ENCODE data around the gene PPM1M.
A peak's percentile ranks its signal among the peaks of the same experiment; 100 is the strongest.
"Not testable (repeated sequence)": the region's sequence is repeated elsewhere in the genome, so short reads cannot be mapped to it uniquely, and the experiment has no call there.

Gene PPM1M

DNA sequence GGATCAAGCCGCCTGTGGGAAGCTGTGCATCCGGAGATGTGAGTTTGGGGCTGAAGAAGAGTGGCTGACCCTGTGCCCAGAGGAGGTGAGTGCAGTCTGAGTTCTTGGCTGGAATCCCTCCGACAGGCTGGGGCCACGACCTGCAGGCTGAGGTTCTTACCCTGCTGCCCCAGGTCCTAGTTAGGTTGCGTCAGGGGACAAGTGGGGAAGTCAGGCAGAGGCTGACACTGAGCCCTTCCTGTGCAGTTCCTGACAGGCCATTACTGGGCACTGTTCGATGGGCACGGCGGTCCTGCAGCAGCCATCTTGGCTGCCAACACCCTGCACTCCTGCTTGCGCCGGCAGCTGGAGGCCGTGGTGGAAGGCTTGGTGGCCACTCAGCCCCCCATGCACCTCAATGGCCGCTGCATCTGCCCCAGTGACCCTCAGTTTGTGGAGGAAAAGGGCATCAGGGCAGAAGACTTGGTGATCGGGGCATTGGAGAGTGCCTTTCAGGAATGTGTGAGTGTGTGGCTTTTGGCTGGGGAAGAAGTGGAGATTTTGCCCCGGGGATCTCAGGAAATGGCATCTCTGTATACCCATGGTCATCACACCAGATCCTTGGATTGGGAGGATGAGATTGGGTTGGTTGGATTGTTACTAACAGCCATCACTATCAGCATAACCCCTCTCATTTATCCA, 1.3 kb downstream of the PPM1M start:
- no peak for DNase-seq (ENCODE audit: low read depth)

DNA sequence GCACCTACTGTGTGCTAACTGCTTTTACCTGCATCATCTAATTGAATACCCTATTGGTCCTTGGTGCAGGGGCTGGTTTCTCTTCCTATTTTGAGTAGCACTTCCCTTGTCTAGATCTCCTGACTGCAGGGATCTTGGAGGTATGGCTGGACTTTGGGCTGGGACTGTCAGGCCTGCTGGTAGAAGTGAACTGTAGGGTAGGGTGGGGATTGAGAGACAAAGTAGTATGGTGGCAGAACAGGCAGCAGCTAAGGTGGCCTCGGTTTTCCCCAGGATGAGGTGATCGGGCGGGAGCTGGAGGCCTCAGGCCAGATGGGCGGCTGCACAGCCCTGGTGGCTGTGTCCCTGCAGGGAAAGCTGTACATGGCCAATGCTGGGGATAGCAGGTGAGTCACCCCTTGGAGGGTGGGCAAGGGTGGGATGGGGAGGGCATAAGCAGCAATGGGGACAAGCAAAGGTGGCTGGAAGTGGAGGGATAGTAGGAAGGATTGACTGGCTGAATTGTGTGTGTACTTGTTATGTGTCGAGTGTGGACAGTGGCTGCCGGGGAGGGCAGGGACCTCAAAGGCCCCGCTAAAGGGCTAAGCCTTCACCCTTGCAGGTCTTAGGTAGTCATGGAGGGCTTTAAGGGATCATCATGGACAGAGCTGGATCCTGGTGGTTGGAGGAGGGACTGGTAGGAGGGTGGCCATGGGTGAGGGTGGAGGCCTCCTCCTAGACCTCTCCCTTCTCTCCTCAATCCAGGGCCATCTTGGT, 2.0 kb downstream of the PPM1M start:
- no peak for DNase-seq (ENCODE audit: low read depth)

DNA sequence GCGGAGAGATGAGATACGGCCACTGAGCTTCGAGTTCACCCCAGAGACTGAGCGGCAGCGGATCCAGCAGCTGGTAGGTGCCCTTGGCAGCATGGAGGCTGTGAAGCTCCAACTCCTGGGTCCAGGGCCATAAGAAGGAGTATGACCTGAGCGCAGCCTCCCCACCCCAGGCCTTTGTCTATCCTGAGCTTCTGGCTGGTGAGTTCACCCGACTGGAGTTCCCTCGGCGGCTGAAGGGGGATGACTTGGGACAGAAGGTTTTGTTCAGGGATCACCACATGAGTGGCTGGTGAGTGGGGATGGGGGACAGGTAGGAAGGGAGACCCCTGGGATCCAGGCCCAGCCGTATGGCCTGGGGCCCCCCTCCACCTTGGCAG, 2.6 kb downstream of the PPM1M start:
- DNase-seq (ENCODE audit: low read depth): no peak

DNA sequence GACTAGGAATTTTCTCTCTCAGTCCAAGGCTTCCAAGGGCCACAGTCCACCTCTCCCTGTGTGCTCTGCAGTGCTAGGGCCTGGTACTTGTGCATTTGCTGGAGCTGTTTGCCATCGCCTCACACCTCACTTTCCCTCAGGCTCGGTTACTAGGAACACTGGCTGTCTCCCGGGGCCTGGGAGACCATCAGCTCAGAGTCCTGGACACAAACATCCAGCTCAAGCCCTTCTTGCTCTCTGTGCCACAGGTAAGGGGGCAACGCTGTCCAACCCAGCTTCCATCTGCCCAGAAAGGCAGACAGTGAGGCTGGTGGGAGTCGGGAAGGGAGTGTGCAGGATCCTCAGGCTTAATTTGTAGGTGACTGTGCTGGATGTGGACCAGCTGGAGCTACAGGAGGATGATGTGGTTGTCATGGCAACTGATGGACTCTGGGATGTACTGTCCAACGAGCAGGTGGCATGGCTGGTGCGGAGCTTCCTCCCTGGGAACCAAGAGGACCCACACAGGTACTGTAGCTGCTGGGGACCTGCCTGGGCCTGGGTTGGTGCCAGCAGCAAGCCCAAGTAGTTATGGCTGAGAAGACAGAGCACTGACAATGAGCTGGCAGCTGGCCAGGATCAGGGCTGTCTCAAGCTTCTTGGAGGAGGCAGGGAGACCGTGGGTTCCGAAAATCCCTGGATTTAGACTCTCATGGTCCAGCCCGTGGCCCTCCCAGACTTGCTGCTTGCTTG, 3.4 kb downstream of the PPM1M start:
- no peak for DNase-seq (ENCODE audit: low read depth)

DNA sequence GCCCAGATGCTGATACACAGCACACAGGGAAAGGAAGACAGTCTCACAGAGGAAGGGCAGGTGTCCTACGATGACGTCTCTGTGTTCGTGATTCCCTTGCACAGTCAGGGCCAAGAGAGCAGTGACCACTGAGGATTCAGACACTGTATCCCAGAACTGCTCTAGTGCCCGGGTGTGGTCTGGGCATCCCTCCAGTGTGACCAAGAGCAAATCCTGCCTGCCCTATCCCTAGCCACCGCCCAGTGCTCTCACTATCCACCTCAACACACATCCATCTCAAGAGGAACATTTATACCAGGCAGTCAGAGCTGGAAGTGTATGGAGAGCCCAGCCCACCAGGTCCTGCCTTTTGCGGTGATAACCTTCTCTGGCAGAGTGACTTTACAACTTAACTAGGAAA, 4.1 kb downstream of the PPM1M start:
- DNase-seq (ENCODE audit: low read depth): no peak

DNA sequence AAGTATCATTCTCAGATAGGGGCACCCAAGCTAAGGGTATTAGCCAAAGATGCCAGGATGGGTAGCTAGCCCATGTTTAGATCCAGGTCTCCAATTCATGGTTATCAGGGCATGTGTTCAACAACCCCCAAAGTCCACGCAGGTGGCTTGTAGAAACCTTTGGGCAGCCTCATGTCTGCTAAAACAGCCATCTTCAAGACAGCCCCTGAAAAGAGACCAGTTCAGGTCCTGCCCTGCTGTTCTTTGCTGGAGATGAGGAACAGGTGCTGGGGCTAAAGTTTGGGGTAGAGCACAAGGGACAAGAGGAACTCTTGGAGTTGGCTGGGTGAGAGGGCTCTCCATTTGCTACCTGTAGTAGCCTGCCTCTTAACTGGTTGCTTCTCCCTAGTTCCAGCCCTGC, 4.6 kb downstream of the PPM1M start:
- no peak for DNase-seq (ENCODE audit: low read depth)

DNA sequence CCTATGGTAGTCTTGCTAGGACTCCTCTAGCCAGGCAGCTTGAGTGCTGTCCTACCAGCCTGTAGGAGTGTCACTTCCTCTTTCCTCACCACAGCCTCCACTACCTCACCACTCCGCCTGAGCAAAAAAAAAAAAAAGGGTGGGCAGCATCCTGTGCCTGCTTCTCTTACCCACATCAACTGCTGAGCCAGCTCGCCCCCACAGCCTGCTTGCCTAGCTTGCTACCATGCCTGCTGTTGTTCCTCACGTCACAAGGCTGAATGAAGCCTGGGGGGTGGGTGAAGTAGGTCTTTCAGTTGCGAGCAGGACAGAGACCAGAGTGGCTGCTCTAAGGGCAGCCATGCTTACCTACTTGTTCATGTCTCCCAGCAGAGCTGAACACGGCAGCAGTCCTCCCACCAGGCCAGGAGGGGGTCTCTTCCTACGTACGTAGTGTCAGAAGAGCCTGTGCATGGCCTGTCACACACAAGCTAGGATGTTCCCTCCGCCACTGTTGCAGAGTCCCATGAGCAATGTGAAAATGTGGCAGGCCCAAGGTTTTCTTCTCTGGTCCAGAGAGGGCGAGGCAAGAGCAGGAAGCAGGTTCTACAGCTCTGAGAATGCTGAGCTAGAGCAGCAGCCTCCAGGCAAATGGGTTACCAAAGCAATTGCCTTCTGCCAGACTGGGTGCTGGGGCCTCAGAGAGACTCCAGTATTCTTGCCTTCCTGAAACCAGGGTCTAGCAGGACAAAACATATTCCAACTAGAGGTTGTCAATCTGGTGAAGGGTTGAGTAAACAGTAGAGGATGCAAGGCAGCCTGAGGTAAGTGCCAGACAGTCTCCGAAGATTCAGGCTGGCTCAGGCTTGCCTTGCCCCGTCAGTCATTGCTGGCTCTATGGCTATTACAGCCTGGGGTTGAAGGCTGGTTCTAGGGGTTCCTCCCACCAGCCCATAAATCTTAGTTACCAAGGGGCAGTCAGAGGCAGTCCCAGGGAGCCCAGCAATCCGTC, 8.1 kb downstream of the PPM1M start:
- DNase-seq (ENCODE audit: low read depth): peak; percentile 84

DNA sequence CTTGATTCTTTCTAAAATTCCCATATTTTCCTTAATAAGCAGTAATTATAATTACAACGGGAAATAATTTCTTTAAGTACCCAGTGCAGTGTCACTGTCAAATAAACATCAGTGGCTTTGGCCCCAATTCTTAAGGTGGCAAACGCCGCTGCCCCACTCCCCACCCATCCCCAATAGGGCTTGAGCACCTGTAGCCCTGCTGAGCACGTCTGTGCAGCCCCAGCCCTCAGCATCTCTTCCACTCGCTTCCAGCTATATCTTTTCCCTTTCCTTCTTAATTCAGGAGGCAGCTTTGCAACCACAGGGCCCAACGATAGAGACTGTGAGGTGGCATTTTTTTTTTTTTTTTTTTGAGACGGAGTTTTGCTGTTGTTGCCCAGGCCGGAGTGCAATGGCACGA, 9.0 kb downstream of the PPM1M start:
- no peak for DNase-seq (ENCODE audit: low read depth)

DNA sequence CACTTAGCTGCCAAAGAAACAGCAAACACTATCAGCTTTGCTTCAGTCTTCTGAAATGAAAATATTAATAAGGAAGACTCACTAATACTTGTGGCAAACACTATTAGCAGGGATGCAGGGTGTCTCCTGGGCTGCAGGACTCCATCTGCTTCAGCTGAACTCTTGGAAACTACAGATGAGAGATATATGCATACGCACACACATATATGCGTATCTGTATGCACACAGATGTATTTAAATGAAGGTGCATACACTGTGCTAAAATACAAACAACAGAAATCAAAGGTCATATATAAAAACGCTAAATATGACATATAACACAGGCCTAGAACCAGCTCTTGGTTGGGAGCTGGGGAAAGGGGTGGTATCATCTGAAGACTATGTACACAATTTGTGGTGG, 10.6 kb downstream of the PPM1M start:
- no peak for DNase-seq (ENCODE audit: low read depth)

DNA sequence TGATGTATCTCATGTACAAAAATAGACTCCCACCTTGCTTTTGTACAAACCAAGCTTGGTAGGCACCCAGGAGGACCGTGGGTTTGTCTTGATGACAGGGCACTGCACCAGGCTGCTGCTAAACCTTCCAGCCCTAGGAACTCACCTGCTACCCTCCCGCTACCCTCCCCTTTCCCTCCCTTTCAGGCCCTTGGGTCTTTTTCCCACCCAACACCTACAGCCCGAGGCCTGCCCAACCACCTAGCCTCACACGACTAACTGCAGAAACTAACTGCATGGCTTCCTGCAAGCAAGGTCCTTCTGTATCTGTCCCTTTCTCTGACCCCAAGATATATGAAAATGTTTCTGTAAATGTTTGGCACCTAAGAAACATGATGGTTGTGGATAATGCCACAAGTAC, 11.1 kb downstream of the PPM1M start:
- no peak for DNase-seq (ENCODE audit: low read depth)

DNA sequence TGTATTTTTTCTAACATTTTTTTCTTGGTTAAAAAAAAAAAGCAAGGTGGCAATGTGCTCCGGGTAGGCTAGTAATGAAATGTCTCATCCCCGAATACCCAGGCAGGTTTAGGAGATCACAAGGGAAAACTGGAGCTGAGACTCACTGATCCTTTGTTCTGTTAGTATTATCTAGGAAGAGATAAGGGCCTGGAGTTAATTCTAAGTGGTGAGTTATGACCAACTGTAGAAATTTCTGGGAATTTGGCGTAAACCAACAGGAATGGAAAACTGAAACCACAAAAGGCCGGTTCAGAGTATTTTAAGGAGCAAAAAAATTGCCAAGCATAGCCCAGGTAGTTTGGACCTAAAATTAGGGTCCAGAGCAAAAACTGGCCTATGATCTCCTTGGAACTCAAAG, 12.4 kb downstream of the PPM1M start:
- no peak for DNase-seq (ENCODE audit: low read depth)

DNA sequence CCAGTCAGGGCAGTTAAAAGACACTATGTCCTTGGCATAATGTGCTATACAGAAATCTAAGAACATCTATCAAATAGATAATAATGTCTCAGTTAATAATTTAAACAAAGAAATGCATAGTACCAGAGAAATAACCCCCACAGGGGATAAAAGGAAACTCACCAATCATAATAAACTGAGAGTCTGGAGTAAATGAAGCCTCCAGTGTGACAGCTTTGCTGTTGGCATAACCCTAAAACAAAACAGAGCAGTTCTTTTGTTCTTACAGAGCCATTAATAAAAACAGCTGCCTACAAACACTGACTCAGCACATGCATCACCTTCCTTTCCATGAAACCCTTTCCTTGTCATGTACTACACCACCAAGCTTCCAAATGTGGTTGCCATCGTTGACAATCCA, 13.5 kb downstream of the PPM1M start:
- no peak for DNase-seq (ENCODE audit: low read depth)

DNA sequence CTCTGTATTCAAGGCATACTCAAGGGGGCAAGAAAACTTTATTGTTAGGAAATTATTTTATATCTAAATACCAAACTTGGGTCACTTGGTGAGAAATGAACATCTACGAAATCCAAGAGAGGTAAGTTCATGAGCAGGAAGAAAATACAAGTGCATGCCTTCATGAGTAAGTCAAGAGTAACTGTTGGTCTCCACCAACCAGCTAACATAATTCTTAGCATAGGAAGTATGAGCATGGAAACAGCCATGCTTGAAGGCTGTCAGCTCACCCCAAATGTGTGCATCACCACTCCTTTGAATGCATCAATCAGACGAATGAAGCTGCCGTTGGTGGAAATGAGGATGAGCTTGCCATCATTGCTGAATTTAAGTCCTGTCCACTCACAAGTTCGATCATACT, 13.9 kb downstream of the PPM1M start:
- no peak for DNase-seq (ENCODE audit: low read depth)

DNA sequence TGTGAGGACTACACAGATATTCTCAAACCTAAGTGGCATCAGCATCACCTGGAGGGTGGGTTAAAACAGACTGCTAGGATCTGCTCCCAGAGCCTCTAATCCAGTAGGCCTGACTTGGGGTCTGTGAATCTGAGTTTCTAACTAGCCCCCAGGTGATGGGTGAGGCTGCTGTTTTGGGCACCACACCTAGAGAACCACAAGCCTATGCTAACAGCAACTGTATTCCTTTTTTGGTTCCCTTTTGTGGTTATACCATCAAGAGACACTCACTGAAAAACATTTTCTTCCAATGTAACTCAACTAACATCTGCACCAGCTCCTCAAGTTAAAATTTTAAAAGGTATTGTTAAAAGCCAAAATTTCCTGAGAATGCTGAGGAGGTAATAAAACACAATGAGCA, 16.9 kb downstream of the PPM1M start:
- no peak for DNase-seq (ENCODE audit: low read depth)

DNA sequence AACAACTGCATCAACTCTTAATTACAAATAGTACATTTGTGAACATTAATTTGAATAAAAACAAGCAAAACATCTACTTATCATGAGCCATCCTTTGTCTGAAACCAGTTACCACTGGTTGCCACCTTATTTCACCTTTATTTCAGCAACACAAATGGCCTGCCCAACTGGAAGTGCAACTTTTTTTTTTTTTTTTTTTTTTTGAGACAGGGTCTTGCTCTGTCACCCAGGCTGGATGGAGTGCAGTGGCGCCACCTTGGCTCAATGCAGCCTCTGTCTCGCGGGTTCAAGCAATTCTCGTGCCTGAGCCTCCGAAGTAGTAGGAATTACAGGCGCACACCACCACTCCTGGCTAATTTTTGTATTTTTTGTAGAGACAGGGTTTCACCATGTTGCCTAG, 19.8 kb downstream of the PPM1M start:
- no peak for DNase-seq (ENCODE audit: low read depth)

DNA sequence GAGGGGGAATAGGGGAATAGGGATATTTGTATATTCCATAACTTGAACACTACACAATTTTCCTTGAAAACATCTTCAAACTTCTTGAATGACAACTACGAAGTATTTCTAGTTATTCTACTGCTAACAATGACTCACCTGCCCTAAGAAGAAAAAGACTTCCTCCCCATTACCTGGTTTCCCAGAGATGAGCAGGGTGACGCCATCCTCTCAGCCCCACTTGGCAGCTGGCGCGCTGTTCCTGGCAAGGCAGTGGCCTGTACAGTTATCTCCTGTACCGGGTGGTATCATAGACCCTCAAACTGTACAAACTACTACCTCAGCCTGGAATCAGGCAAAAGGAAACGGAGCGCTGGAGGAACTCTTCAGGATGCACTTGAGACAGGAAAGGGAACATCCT, 22.5 kb downstream of the PPM1M start:
- DNase-seq (ENCODE audit: low read depth): peak; percentile 59

DNA sequence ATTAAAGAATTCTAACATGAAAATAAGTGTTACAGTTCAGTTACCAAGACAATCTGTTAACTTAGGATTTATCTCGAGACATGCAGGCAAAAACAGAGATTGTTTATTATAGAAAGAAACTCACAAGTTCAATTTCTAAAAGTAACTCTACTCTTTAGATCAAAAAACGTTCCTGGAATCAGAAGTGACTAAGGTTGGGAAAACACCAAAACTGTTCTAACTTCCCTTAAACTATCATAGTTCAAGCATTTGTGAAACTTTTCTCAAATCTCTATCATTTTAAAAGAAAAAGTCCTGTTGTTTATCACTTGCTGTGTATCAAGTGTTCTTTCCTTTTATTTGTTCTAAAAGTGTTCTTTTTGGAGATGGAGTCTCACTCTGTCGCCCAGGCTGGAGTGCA, 24.2 kb downstream of the PPM1M start:
- no peak for DNase-seq (ENCODE audit: low read depth)

DNA sequence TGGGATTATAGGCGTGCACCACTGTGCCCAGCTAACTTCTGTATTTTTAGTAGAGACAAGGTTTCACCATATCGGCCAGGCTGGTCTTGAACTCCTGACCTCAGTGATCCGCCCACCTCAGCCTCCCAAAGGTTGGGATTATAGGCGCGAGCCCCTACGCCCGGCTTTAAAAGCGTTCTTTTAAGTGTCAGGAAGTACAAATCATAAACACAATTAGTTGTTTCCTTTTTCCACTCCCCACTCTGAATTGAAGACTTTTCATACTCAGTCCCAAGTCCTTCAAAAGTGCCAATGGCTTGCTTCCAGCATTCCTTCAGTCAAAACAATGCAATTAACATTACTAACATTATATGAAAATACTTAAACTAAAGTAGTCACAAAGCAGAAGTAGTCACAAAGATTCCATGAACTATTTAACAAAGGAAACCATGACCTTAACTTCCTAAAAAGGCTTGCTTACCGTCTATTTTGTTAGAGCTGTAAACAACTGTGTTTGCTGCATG, 24.7 kb downstream of the PPM1M start:
- no peak for DNase-seq (ENCODE audit: low read depth)

DNA sequence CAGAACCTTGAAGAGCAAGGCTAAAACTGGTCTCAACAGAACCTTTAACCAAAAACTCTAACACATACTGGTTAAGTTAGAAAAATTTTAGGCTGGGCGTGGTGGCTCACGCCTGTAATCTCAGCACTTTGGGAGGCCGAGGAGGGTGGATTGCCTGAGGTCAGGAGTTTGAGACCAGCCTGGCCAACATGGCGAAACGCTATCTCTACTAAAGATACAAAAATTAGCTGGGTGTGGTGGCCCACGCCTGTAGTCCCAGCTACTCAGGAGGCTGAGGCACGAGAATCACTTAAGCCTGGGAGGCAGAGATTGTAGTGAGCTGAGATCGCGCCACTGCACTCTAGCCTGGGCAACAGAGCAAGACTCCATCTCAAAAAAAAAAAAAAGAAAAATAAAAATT, 26.6 kb downstream of the PPM1M start:
- DNase-seq (ENCODE audit: low read depth): not testable (repeated sequence)

DNA sequence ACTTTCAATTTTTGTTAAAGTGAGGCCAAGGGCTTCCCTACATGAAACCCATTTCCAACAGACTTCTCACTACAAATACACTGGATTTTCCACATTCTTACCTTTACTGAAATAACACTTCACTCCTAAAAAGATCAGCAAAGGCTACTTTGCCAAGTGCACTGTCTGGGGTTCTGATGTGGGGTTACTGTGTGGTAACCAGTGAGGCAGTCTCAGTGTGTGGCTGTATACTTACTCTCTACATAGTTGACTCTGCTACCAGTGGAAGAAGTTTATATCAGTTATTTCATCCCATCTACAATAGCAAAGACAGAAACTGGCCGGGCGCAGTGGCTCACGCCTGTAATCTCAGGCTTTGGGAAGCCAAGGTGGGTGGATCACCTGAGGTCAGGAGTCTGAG, 27.3 kb downstream of the PPM1M start:
- no peak for DNase-seq (ENCODE audit: low read depth)

DNA sequence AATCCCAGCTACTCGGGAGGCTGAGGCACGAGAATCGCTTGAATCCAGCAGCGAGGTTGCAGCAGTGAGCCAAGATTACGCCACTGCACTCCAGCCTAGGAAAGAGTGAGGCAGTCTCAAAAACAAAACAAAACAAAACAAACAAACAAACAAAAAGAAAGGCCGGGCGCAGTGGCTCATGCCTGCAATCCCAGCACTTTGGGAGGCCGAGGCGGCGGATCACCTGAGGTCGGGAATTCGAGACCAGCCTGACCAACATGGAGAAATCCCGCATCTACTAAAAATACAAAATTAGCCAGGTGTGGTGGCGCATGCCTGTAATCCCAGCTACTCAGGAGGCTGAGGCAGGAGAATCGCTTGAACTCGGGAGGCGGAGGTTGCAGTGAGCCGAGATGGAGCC, 29.2 kb downstream of the PPM1M start:
- not testable (repeated sequence) for DNase-seq (ENCODE audit: low read depth)
